Erythroblast (primary cell): Measurements from ENCODE around the gene AHSP.

ENCODE experiments used
- GATA1 ChIP-seq: IDR thresholded peaks from 2 replicates; pipeline ENCODE4 v1.6.1; 2011; ENCODE audit warnings: low read depth, mild to moderate bottlenecking, control low read depth, low read length, moderate library complexity
- POLR2A ChIP-seq: IDR thresholded peaks from 2 replicates; pipeline ENCODE4 v1.6.1; 2011; ENCODE audit warnings: mild to moderate bottlenecking, low read length

DNA sequence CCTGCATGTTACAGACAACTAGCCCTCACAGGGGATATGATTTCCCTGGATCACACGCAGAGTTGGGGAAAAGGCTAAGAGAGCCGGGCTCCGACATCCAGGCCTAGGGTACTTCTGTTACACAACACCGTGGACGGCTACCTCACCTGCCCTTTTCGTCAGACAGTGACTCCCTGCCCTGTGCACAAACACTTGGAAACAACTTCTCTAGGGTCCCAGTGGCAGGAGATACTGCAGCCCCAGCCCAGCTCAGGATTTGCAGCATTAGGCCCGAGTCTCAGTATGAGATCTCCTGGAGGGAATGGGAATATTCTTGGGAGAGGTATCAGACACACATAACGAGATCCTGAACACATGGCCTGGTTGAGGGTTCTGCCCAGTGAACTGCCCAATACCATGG, 27.8 kb upstream of the AHSP start:
- TF ChIP-seq POLR2A: no peak
- TF ChIP-seq GATA1: no peak
